RWPE2 (cell line): ENCODE measurements around the gene EEF1AKMT2.

Experiments
- ATAC-seq: fragments of 200-7000 bp; cut with Tn5 transposase; 3 replicates; pipeline ENCODE4 v1.9.1; 2021; ENCODE audit warnings: low read depth
- DNase-seq: peaks from one replicate; pipeline ENCODE4 v3.0.0-alpha.2; 2020; ENCODE audit warnings: low spot score
- H3K27ac ChIP-seq: fragments of 450-650 bp; 2 replicates; pipeline ENCODE4 v1.5.1; 2017; ENCODE audit warnings: mild to moderate bottlenecking; ENCODE audit not compliant: poor library complexity, severe bottlenecking
- H3K27me3 ChIP-seq: fragments of 250-450 bp; sonication (Bioruptor Pico); 2 replicates; pipeline ENCODE4 v1.5.1; 2021; ENCODE audit warnings: mild to moderate bottlenecking, moderate library complexity; ENCODE audit not compliant: insufficient read depth, poor library complexity, severe bottlenecking
- H3K36me3 ChIP-seq: fragments of 250-450 bp; sonication (Bioruptor Pico); 2 replicates; pipeline ENCODE4 v1.5.1; 2020; ENCODE audit warnings: low read depth, mild to moderate bottlenecking, moderate library complexity
- H3K4me1 ChIP-seq: fragments of 250-450 bp; sonication (Bioruptor Pico); 2 replicates; pipeline ENCODE4 v1.5.1; 2021; ENCODE audit warnings: mild to moderate bottlenecking, moderate library complexity; ENCODE audit not compliant: insufficient read depth, poor library complexity, severe bottlenecking
- H3K4me3 ChIP-seq: fragments of 250-450 bp; sonication (Bioruptor Pico); 2 replicates; pipeline ENCODE4 v1.5.1; 2021; ENCODE audit warnings: mild to moderate bottlenecking, moderate library complexity; ENCODE audit not compliant: severe bottlenecking
- H3K9me3 ChIP-seq: fragments of 250-450 bp; sonication (Bioruptor Pico); 2 replicates; pipeline ENCODE4 v1.5.1; 2021; ENCODE audit warnings: mild to moderate bottlenecking, moderate library complexity; ENCODE audit not compliant: severe bottlenecking
- CTCF ChIP-seq: fragments of 450-650 bp; IDR thresholded peaks from one replicate; pipeline ENCODE4 v1.5.1; 2017; ENCODE audit warnings: mild to moderate bottlenecking, moderate library complexity; ENCODE audit not compliant: poor library complexity, severe bottlenecking

The EEF1AKMT2 gene

GRCh38 chr10:124719213-124719851 is 72.4 kb downstream of the EEF1AKMT2 start:
- ATAC-seq (peak; percentile 79), DNase-seq (no peak)
- Histone ChIP-seq H3K4me1 (peaks cover 19% of the 10 kb centered on the region), H3K36me3 (no peaks in the 10 kb centered on the region), H3K4me3 (no peak overlapping the region), H3K27ac (peak overlapping the region; percentile 71), H3K27me3 (no peaks in the 10 kb centered on the region), H3K9me3 (no peaks in the 10 kb centered on the region)
- peak; percentile 63 for TF ChIP-seq CTCF

DNA sequence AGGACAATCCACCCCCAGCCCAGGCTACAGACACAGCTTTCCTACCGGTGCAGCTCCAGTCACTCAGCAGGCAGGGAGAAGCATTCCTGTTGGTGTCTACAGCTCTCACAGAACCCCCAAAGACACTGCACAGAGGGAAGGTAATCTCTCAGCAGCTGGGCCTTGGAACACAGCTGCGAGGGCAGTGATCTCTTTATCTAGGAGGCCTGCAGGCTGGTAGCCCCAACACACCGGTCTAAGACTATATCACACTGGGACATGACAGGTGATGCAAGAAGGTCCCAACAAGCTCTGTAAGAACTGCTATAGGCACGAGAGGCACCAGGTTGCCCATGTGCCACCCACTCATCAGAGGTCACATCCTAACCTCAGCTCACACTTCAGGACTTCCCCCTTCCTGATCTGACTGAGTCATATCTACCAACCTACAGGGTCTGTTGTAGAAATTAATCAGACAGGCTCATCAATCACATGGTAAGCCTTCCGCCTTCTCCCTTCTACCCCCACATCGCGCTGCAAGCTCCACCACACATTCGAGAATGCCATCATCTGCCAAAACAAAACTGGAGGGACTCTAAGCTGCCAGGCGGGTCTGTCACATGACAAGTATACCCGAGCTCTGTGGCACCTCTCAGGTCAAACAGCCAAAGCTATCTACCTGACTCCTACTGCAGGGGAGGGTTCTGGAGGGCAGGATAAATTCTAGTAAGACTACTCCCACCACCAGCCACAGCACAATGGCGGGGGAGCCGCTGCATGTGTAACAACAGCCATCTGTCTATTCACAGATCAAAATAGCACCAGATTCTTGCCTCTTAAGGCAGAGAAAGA is 73.6 kb downstream of the EEF1AKMT2 start:
- H3K36me3 ChIP-seq: no peaks in the 10 kb centered on the region
- H3K27ac ChIP-seq: peak overlapping the region; percentile 71
- DNase-seq (no peak), ATAC-seq (no peak)
- no peaks in the 10 kb centered on the region for H3K9me3 ChIP-seq
- no peak overlapping the region for H3K4me3 ChIP-seq
- no peak for TF ChIP-seq CTCF
- H3K27me3 ChIP-seq: no peaks in the 10 kb centered on the region
- H3K4me1 ChIP-seq: peaks cover 19% of the 10 kb centered on the region

- H3K9me3 ChIP-seq: no peaks in the 10 kb centered on the region
- peaks cover 19% of the 10 kb centered on the region for H3K4me1 ChIP-seq
- ATAC-seq (no peak), DNase-seq (no peak)
- TF ChIP-seq CTCF: no peak
- no peaks in the 10 kb centered on the region for H3K27me3 ChIP-seq
- H3K27ac ChIP-seq: no peak overlapping the region
- H3K4me3 ChIP-seq: no peak overlapping the region
- H3K36me3 ChIP-seq: no peaks in the 10 kb centered on the region
Measured at GRCh38 chr10:124717041-124717757, 74.5 kb downstream of the EEF1AKMT2 start.

GRCh38 chr10:124716369-124716768 is 75.3 kb downstream of the EEF1AKMT2 start:
- Histone ChIP-seq H3K4me3 (no peak overlapping the region), H3K36me3 (no peaks in the 10 kb centered on the region), H3K27me3 (no peaks in the 10 kb centered on the region), H3K9me3 (no peaks in the 10 kb centered on the region), H3K4me1 (peaks cover 19% of the 10 kb centered on the region), H3K27ac (no peak overlapping the region)
- ATAC-seq (no peak), DNase-seq (no peak)
- no peak for TF ChIP-seq CTCF
